Measurements from ENCODE around the gene HLCS. TPM values are rescaled to one million over a fixed set of nuclear protein-coding genes. Genes with fewer than 3 reads are reported as not detected.
A peak's percentile ranks its signal among the peaks of the same experiment; 100 is the strongest.

Gene HLCS
- total and polyA plus RNA-seq, 10 of the 15 experiments (the other 5 are each of a cell fraction or from before 2014, with no cell fraction given), result 1.5 to 12.7 (median 9.6) TPM

GRCh38 chr21:37009740-37010341 lies 43.4 kb upstream of the HLCS start:
- in situ Hi-C loops (cut with MboI) (no loop called here), intact Hi-C loops (cut with micrococcal nuclease; ENCODE audit: unreplicated experiment) (loop anchor here (1.0 to 2.0 kb wide), 2 partner anchors 33 to 71 kb away; no protein-coding TSS in a partner anchor)
- ChIA-PET POLR2A (interaction anchor here (1.0 kb wide), 1 partner anchor 20 kb away, joined by 3 read pairs; no protein-coding TSS in a partner anchor), SMC1A (ENCODE audit: uncharacterized antibody, unreplicated experiment) (interaction anchor here (1.0 to 1.7 kb wide), 9 partner anchors 19 to 379 kb away, joined by 3 to 10 read pairs (median 3); no protein-coding TSS in a partner anchor), RAD21 (ENCODE audit: unreplicated experiment) (interaction anchor here (0.6 to 2.1 kb wide), 5 partner anchors 20 to 61 kb away, joined by 3 to 20 read pairs (median 6); no protein-coding TSS in a partner anchor), CTCF (interaction anchor here (0.7 to 4.6 kb wide), 32 partner anchors 8 to 506 kb away, joined by 3 to 57 read pairs (median 4); partner anchors contain the start of gene HLCS)
- H3K79me2 ChIP-seq (ENCODE audit: control insufficient read depth, insufficient read depth, low read length), result no peaks in the 10 kb centered on the region
- H4K20me1 ChIP-seq (ENCODE audit: control insufficient read depth, insufficient read depth), result no peaks in the 10 kb centered on the region
- H2AFZ ChIP-seq (ENCODE audit: control insufficient read depth, low read depth, low read length), result peak overlapping the region; percentile 55
- peak; percentile 99 for ATAC-seq
- WGBS (ENCODE audit: insufficient coverage, insufficient replicate concordance, low lambda C conversion rate, missing lambda C conversion rate), result 12% methylated on average over 30 of the region's 30 CpGs
- no peaks in the 10 kb centered on the region for H3K36me3 ChIP-seq (ENCODE audit: control insufficient read depth in 2 of 2, insufficient read depth in 2 of 2, low read length in 1 of 2)
- peak overlapping the region; percentile 56 for H3K4me2 ChIP-seq (ENCODE audit: control insufficient read depth, insufficient read depth)
- peak overlapping the region; percentile 37; the same call in 1 of the 2 replicates for H3K4me3 ChIP-seq
- no peak overlapping the region for H3K27ac ChIP-seq (ENCODE audit: control insufficient read depth, insufficient read depth)
- H3K27me3 ChIP-seq (replicated peaks in 1 of 2; ENCODE audit: control insufficient read depth in 2 of 2, insufficient read depth in 2 of 2, low read length in 1 of 2), result peaks cover 2 to 13% of the 10 kb centered on the region in 2 experiments; a peak in 2 of 4 replicates
- H3K9me3 ChIP-seq (replicated peaks; ENCODE audit: control insufficient read depth, insufficient read depth, low read length), result no peaks in the 10 kb centered on the region; the same call in 2 of the 3 replicates
- H3K4me1 ChIP-seq (ENCODE audit: control insufficient read depth, insufficient read depth, low read length), result no peaks in the 10 kb centered on the region; the same call in 1 of the 2 replicates
- peak; percentile 54 for DNase-seq (ENCODE audit: low read depth, low spot score)
- BruUV-seq (replicated peaks), result no TSS peak
- no peak overlapping the region for H3K9ac ChIP-seq (ENCODE audit: control insufficient read depth, insufficient read depth, low read length)
- FAIRE-seq, result peak; percentile 90
- TF ChIP-seq NRF1 (conservative IDR thresholded peaks at IDR 0.05; ENCODE audit: low read depth, low read length), result no peak
- TF ChIP-seq POU2F2 (IDR thresholded peaks at IDR 0.05; ENCODE audit: borderline replicate concordance, low read depth, low read length), result peak; percentile 36; the same call in 1 of the 3 replicates
- no peak for TF ChIP-seq ZZZ3 (IDR thresholded peaks at IDR 0.05; ENCODE audit: control insufficient read depth, insufficient read length, low read depth)
- no peak for TF ChIP-seq BMI1 (IDR thresholded peaks at IDR 0.05; ENCODE audit: borderline replicate concordance)
- no peak for TF ChIP-seq SMAD5 (IDR thresholded peaks at IDR 0.05; ENCODE audit: low read depth)
- TF ChIP-seq NFXL1 (IDR thresholded peaks at IDR 0.05; ENCODE audit: borderline replicate concordance), result no peak
- no peak for TF ChIP-seq PML (IDR thresholded peaks at IDR 0.05; ENCODE audit: low read length)
- peak; percentile 21; the same call in 1 of the 2 replicates for TF ChIP-seq BACH1 (IDR thresholded peaks at IDR 0.05; ENCODE audit: borderline replicate concordance)
- peak; percentile 91 for TF ChIP-seq MEF2B (IDR thresholded peaks at IDR 0.05; ENCODE audit: partially characterized antibody, poor library complexity, severe bottlenecking)
- TF ChIP-seq ZNF274 (IDR thresholded peaks at IDR 0.05; ENCODE audit: insufficient read depth, insufficient read length), result no peak
- no peak for TF ChIP-seq HCFC1 (IDR thresholded peaks at IDR 0.05; ENCODE audit: low read length)
- TF ChIP-seq IKZF2 (IDR thresholded peaks at IDR 0.05), result peak; percentile 49 to 62; a peak in 3 of 4 replicates
- TF ChIP-seq, protein P1, sequence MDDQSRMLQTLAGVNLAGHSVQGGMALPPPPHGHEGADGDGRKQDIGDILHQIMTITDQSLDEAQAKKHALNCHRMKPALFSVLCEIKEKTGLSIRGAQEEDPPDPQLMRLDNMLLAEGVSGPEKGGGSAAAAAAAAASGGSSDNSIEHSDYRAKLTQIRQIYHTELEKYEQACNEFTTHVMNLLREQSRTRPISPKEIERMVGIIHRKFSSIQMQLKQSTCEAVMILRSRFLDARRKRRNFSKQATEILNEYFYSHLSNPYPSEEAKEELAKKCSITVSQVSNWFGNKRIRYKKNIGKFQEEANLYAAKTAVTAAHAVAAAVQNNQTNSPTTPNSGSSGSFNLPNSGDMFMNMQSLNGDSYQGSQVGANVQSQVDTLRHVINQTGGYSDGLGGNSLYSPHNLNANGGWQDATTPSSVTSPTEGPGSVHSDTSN (IDR thresholded peaks at IDR 0.05; ENCODE audit: insufficient replicate concordance, low read depth, low read length), result no peak
- no peak for TF ChIP-seq ZBTB4 (CRISPR knock-in tag; IDR thresholded peaks at IDR 0.05)
- TF ChIP-seq MTA3 (IDR thresholded peaks at IDR 0.05; ENCODE audit: borderline replicate concordance, low read length), result no peak
- no peak for TF ChIP-seq CHD4 (IDR thresholded peaks at IDR 0.05)
- no peak for TF ChIP-seq BCLAF1 (IDR thresholded peaks at IDR 0.05)

All from GM12878 (cell line).